GM12872 (cell line): ENCODE measurements around the gene GRIN2A.

Source experiments
- TF ChIP-seq, protein P1 (sequence below): IDR thresholded peaks from 3 replicates; pipeline ENCODE4 v1.5.1; 2011; ENCODE audit warnings: low read depth, mild to moderate bottlenecking, low read length, moderate library complexity; ENCODE audit not compliant: insufficient read depth

GRIN2A gene

DNA sequence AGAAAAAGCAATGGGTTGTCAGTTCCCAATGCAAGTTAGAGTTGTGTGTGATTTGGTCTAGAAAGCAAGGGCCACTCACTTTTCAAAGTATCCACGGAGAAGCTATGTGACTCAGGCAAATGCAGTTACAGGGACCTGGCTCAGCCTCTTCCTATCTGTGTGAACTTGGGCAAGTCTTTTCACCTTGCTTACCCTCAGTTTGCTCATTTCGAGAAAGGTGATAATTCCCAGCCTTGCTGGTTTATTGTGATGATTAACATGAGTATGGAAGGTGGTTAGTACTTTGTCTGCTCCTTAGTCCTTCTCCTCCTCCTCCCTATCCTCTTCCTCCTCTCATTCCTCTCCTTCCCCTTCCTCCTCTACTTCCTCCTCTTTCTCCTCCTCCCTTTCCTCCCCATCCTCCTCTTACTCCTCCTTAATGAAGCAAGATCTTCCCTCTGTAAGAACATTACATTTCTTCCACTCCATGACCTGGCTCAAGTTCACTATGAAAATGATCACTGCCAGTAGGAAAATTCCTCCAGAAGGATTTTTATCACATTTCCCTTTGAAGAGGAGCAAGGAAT lies 204.0 kb downstream of the GRIN2A start:
- TF ChIP-seq, protein P1, sequence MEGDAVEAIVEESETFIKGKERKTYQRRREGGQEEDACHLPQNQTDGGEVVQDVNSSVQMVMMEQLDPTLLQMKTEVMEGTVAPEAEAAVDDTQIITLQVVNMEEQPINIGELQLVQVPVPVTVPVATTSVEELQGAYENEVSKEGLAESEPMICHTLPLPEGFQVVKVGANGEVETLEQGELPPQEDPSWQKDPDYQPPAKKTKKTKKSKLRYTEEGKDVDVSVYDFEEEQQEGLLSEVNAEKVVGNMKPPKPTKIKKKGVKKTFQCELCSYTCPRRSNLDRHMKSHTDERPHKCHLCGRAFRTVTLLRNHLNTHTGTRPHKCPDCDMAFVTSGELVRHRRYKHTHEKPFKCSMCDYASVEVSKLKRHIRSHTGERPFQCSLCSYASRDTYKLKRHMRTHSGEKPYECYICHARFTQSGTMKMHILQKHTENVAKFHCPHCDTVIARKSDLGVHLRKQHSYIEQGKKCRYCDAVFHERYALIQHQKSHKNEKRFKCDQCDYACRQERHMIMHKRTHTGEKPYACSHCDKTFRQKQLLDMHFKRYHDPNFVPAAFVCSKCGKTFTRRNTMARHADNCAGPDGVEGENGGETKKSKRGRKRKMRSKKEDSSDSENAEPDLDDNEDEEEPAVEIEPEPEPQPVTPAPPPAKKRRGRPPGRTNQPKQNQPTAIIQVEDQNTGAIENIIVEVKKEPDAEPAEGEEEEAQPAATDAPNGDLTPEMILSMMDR: no peak

DNA sequence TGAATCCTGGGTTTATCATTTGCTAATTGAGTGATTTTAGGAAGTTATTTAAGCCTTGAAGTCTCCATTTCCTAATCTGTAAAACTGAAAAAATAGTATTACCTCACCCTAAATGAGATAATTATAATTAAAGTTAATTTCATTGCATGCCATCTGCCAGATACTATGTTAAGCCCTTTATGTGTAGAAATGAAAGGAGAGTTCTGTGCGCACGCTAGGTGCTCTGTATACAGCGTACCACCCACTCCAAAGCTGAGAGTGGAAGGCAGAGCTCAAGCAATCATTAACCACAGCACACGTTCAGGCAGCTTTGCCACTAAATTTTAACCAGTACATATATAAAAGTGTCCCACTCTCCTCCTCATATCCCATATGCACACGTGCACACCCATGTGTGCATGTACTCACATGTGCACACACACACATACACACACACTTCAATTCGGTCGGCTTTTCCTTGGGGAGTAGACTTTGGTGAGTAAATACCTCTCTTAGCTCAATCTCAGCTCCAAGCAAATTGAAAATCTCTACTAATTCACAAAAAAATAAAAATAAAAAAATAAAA lies 204.8 kb downstream of the GRIN2A start:
- TF ChIP-seq, protein P1: no peak

DNA sequence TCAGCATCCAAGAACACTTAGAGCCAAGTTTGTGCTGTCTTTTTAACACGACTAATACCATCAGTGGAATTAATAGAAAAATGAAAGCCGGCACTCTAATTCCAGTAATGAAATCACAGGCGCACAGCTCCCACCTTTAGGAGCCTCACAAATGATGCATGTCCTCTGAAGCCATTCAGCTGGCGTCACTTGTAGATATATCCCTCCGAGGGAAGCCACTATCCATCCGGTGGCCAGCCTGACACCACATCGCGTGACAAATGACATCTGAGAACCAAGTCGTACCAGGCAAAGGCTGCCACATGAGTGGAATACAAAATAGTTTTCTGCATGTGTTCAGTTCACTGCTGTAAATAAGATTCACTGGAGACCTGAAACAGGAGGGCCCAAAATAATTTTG lies 205.6 kb downstream of the GRIN2A start:
- TF ChIP-seq, protein P1: no peak

DNA sequence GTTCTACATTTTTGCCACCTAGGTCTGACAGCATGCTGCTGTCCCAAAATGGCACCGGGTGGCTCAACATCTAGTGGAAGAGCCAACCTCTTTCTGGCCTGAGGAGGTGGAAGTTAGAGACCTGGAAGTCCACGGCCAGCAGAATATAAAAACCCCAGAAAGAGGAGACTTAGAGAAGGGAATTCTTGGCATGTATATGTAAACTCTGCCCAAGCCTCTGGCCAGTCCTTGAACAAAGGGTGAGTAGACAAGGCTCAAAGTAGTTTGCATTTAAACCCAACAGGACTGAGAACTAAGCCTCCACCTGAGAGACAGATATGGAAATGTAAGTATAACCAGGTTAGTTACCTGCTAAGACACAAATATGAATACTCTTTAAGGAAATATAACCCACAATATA lies 210.3 kb downstream of the GRIN2A start:
- TF ChIP-seq, protein P1: no peak

DNA sequence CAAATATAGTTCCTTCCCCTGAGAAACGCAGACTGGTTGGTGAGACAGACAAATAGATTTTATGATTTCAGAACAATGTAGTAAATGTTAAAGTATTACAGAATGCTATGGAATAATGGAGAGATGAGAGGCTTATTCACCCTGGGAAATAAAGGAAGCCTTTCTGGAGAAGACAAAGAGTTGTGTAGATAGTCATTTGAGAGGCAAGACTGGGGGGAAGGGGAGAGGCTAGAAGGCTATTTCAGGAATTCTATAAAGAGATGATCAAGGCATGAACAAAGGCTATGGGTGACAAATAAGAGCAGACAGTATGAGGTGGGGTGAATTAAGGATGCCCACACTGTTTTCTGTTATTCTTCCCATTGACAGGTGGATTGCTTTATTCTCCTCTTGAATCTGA lies 211.4 kb downstream of the GRIN2A start:
- TF ChIP-seq, protein P1: no peak

DNA sequence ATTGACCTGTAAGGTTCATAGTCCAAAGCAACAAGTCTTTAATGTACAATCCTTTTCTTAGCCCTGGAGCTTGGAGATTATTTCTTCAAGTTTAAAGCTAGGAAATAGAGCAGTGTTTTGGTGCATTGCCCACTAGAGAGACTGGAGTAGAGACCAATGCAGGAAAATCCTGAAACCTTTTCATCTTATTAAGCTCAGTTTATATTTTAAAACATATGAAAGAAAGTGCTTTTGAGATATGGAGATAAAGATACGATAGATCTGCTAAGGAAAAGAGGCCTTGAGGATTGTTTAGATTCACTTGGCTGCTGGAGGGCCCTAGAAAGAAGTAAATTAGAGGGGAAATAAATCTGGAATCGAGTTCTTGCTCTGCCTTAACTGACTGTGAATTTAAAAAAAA lies 212.0 kb downstream of the GRIN2A start:
- TF ChIP-seq, protein P1: no peak

DNA sequence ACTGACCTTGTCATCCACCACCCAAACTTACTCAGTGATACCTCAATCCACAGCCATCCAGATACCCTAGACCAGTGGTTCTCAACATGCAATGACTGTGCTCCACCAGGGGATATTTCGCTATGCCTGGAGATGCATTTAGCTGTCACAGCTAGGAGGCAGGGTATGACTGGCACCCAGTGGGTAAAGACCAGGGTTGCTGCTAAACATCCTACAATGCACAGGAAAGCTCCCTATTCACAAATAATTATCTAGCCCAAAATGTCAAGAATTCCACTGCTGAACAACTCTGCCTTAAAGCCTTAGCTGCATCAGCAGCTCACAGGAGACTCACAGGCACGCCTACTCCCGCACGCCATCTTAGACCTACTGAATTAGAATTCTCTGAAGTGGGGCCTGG lies 212.6 kb downstream of the GRIN2A start:
- TF ChIP-seq, protein P1: peak; percentile 19; the same call in 1 of the 3 replicates
